ENCODE measurements around the gene EIF3K. TPM values are rescaled to one million over a fixed set of nuclear protein-coding genes. Genes with fewer than 3 reads are reported as not detected.

Gene EIF3K
- polyA plus RNA-seq, 1 donor, result 318 TPM

- DNase-seq, result no peak
Observed at GRCh38 chr19:38664503-38665211, 45.7 kb downstream of the EIF3K start.

GRCh38 chr19:38665219-38665931, 46.4 kb downstream of the EIF3K start:
- DNase-seq, result no peak

- DNase-seq, result peak; percentile 86
Observed at GRCh38 chr19:38665950-38666662, 47.1 kb downstream of the EIF3K start.

- no peak for DNase-seq
Observed at GRCh38 chr19:38666663-38667511, 47.9 kb downstream of the EIF3K start.

GRCh38 chr19:38667661-38668171, 48.7 kb downstream of the EIF3K start:
- no peak for DNase-seq

GRCh38 chr19:38669552-38669951, 50.6 kb downstream of the EIF3K start:
- DNase-seq, result no peak

- DNase-seq, result no peak
Observed at GRCh38 chr19:38670921-38671398, 52.0 kb downstream of the EIF3K start.

GRCh38 chr19:38671654-38672053, 52.7 kb downstream of the EIF3K start:
- DNase-seq, result no peak

GRCh38 chr19:38673030-38673429, 54.0 kb downstream of the EIF3K start:
- no peak for DNase-seq

- DNase-seq, result no peak
Observed at GRCh38 chr19:38674388-38675171, 55.6 kb downstream of the EIF3K start.

- no peak for DNase-seq
Observed at GRCh38 chr19:38675611-38676010, 56.6 kb downstream of the EIF3K start.

GRCh38 chr19:38676023-38676877, 57.3 kb downstream of the EIF3K start:
- DNase-seq, result no peak

GRCh38 chr19:38676878-38677646, 58.1 kb downstream of the EIF3K start:
- no peak for DNase-seq

- DNase-seq, result no peak
Observed at GRCh38 chr19:38678217-38678890, 59.4 kb downstream of the EIF3K start.

- no peak for DNase-seq
Observed at GRCh38 chr19:38678891-38679494, 60.0 kb downstream of the EIF3K start.

GRCh38 chr19:38679839-38680238, 60.9 kb downstream of the EIF3K start:
- no peak for DNase-seq

GRCh38 chr19:38682195-38682867, 63.3 kb downstream of the EIF3K start:
- DNase-seq, result no peak

Data from left kidney (tissue), 2 donors.